Endothelial cell (in vitro differentiated cells): ENCODE data around the gene TCOF1. TPM values are rescaled to one million over a fixed set of nuclear protein-coding genes. Genes with fewer than 3 reads are reported as not detected.
"Not testable (repeated sequence)": the region's sequence is repeated elsewhere in the genome, so short reads cannot be mapped to it uniquely, and the experiment has no call there.

ENCODE experiments used
- DNase-seq: peaks from one replicate; pipeline ENCODE4 v3.0.0; 2021; ENCODE audit warnings: low spot score
- H3K27ac Mint-ChIP-seq: one replicate; pipeline ENCODE4 v1.8.0; 2021; ENCODE audit warnings: mixed read lengths, inconsistent platforms; ENCODE audit not compliant: unreplicated experiment
- H3K27me3 Mint-ChIP-seq: one replicate; pipeline ENCODE4 v1.8.0; 2021; ENCODE audit warnings: mild to moderate bottlenecking, moderate library complexity, mixed read lengths, inconsistent platforms; ENCODE audit not compliant: unreplicated experiment
- H3K36me3 Mint-ChIP-seq: one replicate; pipeline ENCODE4 v1.8.0; 2021; ENCODE audit warnings: mild to moderate bottlenecking, low read depth, mixed read lengths, inconsistent platforms; ENCODE audit not compliant: unreplicated experiment
- H3K4me1 Mint-ChIP-seq: one replicate; pipeline ENCODE4 v1.8.0; 2021; ENCODE audit warnings: mild to moderate bottlenecking, mixed read lengths, inconsistent platforms; ENCODE audit not compliant: unreplicated experiment
- H3K4me3 Mint-ChIP-seq: one replicate; pipeline ENCODE4 v1.8.0; 2021; ENCODE audit warnings: mild to moderate bottlenecking, mixed read lengths, inconsistent platforms; ENCODE audit not compliant: unreplicated experiment
- H3K9me3 Mint-ChIP-seq: one replicate; pipeline ENCODE4 v1.8.0; 2021; ENCODE audit warnings: mixed read lengths, inconsistent platforms; ENCODE audit not compliant: unreplicated experiment
- total RNA-seq: library from RNA; stranded (reverse); fragmentation: NEBNext Ultra II Directional; extraction: Animal tissue kit (Norgen Biotek cat#: 25700); gene quantifications from one replicate; pipeline ENCODE4 v1.2.1, GENCODE V29; 2021; ENCODE audit not compliant: unreplicated experiment
- TF ChIP-seq, protein P1 (sequence below): fragments of 200-600 bp; sonication (generic); IDR thresholded peaks from one replicate; pipeline ENCODE4 v1.5.0; 2021; ENCODE audit warnings: antibody characterized with exemption; ENCODE audit not compliant: unreplicated experiment

The TCOF1 gene
- total RNA-seq, 1 donor from 2014 or later: 41.5 TPM

DNA sequence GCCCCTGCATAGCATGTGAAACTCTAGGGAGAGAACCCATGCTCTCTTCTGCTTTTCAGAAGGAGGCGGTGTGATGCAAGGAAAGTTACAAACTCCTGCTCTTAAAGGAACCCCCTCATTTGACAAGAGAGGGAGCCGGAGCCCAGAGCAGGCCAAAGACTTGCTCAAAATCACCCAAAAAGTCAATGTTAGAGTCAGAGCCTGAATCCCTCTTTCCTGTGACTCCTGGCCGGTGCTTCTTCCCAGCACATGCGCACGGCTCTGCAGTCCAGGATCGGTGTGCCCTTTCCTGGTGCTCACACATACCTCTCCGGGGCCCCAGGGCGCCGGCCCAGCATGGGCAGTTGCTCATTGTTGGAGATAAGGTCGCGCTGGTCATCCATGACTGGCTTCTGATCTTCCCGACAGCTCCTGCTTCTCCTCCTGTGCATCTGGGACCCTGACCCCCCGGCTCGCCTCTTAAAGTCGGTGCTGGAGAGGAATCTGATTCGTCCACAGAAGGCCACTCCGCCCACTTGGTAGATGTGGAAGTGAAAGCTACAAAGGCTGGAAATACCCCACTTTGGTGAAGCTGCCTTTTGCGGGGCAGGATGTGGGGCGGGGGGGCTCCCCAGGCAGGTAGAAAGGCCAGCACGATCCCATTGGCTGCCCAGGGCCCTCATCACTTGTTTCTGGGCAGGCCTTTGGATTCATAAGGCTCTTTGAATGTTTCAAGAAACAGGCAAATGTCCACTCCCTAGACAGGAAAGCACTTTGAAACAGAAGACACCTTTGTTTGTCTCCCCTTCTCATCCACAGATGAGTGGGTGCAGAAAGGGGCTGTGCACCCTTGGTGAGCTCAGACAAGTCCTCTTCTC, 55.0 kb downstream of the TCOF1 start, which contains the start of gene CD74:
Gene CD74 (minus strand): TSS at position 592 of the 857 bp plus-strand sequence. CDS start 161 bp downstream, at position 431.
- TF ChIP-seq, protein P1, sequence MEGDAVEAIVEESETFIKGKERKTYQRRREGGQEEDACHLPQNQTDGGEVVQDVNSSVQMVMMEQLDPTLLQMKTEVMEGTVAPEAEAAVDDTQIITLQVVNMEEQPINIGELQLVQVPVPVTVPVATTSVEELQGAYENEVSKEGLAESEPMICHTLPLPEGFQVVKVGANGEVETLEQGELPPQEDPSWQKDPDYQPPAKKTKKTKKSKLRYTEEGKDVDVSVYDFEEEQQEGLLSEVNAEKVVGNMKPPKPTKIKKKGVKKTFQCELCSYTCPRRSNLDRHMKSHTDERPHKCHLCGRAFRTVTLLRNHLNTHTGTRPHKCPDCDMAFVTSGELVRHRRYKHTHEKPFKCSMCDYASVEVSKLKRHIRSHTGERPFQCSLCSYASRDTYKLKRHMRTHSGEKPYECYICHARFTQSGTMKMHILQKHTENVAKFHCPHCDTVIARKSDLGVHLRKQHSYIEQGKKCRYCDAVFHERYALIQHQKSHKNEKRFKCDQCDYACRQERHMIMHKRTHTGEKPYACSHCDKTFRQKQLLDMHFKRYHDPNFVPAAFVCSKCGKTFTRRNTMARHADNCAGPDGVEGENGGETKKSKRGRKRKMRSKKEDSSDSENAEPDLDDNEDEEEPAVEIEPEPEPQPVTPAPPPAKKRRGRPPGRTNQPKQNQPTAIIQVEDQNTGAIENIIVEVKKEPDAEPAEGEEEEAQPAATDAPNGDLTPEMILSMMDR: no peak
- Mint-ChIP-seq H3K27ac (peak within 1 kb of the TSS; percentile 92), H3K4me3 (peak within 1 kb of the TSS; percentile 84), H3K36me3 (no peaks in the 10 kb centered on the region), H3K4me1 (peaks cover 23% of the 10 kb centered on the region), H3K9me3 (no peaks in the 10 kb centered on the region), H3K27me3 (peaks cover 5% of the 10 kb centered on the region)
- DNase-seq: peak; percentile 65

DNA sequence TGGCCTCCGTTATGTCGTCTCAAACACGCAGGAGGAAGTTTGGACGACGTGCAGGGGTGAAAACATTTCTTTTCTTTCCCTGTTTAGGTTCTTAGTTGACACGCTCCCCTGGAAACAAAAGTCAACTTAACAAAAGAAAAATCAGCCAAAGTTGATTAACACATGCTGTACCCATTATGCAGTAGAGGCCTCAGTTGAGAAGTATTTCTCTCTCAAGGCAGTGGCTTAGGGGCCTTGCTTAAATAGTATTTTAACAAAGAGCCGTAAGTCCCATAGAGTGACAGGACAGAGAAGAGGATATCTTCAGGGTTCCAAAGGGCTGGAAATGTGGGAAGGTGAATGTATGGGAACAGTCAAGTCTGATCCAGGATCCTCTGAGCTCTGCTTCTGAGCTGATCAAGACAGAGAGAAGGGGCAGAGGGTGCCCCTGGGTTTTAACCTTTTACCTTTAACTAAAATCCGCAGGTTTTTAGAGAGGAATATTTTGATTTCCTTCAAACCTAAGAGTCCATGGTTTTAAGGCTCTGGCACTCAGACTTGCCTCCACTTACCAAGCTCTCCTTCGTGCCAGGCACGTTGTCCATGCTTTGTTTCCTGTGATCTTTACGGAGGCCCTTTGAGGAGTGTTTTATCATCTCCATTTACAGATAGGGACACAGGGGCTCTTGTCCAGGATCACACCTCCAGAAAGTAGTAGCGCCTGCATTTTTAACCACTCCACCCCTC, 55.8 kb downstream of the TCOF1 start:
- H3K36me3 Mint-ChIP-seq: no peaks in the 10 kb centered on the region
- peaks cover 23% of the 10 kb centered on the region for H3K4me1 Mint-ChIP-seq
- peaks cover 5% of the 10 kb centered on the region for H3K27me3 Mint-ChIP-seq
- H3K4me3 Mint-ChIP-seq: no peak overlapping the region
- DNase-seq: no peak
- TF ChIP-seq, protein P1: no peak
- no peaks in the 10 kb centered on the region for H3K9me3 Mint-ChIP-seq
- H3K27ac Mint-ChIP-seq: peak overlapping the region; percentile 92

DNA sequence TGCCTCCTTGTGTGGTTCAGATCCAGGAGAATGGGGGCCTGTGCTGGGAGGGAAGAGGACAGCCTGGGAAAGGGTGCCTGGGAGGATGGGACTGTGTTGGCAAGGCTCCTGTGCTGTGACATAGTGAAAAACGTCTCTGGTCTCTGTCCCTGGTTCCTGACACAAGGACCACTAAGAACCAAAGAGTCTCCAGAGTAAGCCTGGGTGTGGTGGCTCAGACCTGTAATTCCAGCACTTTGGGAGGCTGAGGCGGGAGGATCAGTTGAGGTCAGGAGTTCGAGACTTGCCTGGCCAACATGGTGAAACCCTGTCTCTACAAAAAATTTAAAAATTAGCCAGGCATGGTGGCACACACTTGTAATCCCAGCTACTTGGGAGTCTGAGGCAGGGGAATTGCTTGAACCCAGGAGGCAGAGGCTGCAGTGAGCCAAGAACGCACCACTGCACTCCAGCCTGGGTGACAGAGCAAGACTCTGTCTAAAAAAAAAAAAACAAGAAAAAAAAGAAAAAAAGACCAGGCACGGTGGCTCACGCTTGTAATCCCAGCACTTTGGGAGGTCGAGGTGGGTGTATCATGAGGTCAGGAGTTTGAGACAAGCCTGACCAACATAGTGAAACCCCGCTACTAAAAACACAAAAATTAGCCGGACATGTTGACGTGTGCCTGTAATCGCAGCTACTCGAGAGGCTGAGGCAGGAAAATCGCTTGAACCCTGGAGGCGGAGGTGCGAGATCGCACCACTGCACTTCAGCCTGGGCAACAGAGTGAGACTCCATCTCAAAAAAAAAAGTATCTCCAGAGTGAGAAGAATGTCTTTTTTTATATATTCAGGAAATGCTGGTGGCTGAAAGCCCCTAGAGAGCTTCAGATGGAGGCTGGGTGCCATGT, 56.6 kb downstream of the TCOF1 start:
- DNase-seq, H3K27me3 Mint-ChIP-seq, H3K27ac Mint-ChIP-seq, H3K9me3 Mint-ChIP-seq, H3K36me3 Mint-ChIP-seq, H3K4me3 Mint-ChIP-seq: not testable (repeated sequence)
- peaks cover 25% of the 10 kb centered on the region for H3K4me1 Mint-ChIP-seq

DNA sequence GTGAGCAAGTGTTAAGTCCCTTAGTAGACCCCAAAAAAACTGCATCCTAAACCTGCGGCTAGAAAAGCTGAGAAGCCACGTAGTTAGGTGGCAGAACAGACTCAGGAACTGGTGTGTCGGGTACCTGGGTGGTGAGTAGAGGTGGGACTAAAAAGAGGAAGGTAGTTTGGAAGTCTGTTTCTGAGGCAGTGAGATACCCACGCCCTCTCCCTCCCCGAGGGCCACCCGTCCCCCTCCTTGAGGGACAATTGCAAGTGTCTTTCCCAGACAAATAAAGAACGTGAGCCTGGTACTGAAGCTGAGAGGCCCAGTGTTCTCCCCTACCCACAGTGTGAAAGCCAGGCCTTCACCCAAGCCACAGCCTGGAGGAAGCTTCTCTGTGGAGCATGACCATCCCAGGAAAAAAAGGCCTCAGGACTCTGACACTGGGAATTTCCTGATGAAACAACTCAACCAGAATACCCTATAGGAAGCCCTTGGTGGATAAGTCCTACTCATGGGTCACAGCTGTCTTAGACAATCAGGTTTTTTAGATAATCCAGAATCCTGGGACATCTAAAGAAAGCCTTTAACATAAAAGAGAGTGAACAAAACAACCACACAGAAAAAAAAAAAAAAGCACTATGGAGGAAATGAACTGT, 62.3 kb downstream of the TCOF1 start:
- no peaks in the 10 kb centered on the region for H3K36me3 Mint-ChIP-seq
- DNase-seq: no peak
- H3K4me1 Mint-ChIP-seq: peaks cover 8% of the 10 kb centered on the region
- no peaks in the 10 kb centered on the region for H3K27me3 Mint-ChIP-seq
- H3K4me3 Mint-ChIP-seq: no peak overlapping the region
- TF ChIP-seq, protein P1: no peak
- no peak overlapping the region for H3K27ac Mint-ChIP-seq
- no peaks in the 10 kb centered on the region for H3K9me3 Mint-ChIP-seq

DNA sequence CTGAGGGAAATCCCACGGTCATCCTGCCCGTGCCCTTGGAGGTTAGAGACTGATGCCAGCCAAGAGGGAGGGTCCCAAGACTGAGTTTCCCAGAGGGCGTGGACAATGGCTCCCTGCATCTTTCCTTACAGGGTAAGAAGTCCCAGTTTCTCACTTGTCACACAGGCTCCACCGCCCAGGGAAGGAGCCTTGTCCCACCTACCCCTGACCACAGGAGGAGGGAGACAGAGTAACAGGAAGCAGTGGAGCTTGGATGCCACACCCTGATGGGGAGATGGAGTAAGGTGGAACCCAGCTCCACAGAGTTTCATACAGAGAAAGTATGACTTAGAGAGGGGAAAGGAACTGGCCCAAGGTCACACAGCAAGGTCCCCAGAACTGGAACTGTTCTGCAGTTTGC, 64.6 kb downstream of the TCOF1 start:
- TF ChIP-seq, protein P1: no peak
- Mint-ChIP-seq H3K36me3 (no peaks in the 10 kb centered on the region), H3K4me1 (peaks cover 8% of the 10 kb centered on the region), H3K27me3 (no peaks in the 10 kb centered on the region), H3K9me3 (no peaks in the 10 kb centered on the region), H3K4me3 (no peak overlapping the region), H3K27ac (no peak overlapping the region)
- no peak for DNase-seq
